Measurements from ENCODE around the gene ACACB.

The ACACB gene

DNA sequence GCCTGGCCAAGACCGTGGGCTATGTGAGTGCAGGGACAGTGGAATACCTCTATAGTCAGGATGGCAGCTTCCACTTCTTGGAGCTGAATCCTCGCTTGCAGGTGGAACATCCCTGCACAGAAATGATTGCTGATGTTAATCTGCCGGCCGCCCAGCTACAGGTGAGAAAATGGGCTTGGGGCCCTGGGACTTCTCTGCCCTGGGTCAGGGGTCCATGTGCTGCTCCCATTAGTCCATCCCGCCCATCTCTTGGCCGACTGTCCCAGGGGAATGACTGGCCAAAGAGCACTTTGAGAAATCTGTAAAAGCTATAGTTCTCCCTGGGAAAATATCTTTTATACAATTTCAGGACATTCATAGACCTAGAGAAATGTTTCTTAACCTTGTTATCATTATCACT, 63.5 kb downstream of the ACACB start:
- TF ChIP-seq POLR2A (IDR thresholded peaks at IDR 0.05; ENCODE audit: low read depth, low read length): no peak
- TF ChIP-seq TAF1 (IDR thresholded peaks at IDR 0.05; ENCODE audit: low read depth, low read length): no peak
- no peak for TF ChIP-seq PAX5 (IDR thresholded peaks at IDR 0.05; ENCODE audit: insufficient read depth, low read length, severe bottlenecking)
- no peak for TF ChIP-seq SPI1 (IDR thresholded peaks at IDR 0.05; ENCODE audit: low read depth, low read length)
- no peak for TF ChIP-seq POU2F2 (IDR thresholded peaks at IDR 0.05; ENCODE audit: low read depth, low read length)
- no peak for DNase-seq (ENCODE audit: insufficient read length, low spot score)
- FAIRE-seq: no peak

GRCh38 chr12:109182041-109182839, 65.9 kb downstream of the ACACB start:
- FAIRE-seq (no peak), DNase-seq (ENCODE audit: insufficient read length, low spot score) (no peak)
- TF ChIP-seq POLR2A (IDR thresholded peaks at IDR 0.05; ENCODE audit: low read depth, low read length): no peak
- TF ChIP-seq SPI1 (IDR thresholded peaks at IDR 0.05; ENCODE audit: low read depth, low read length): no peak
- TF ChIP-seq POU2F2 (IDR thresholded peaks at IDR 0.05; ENCODE audit: low read depth, low read length): no peak
- no peak for TF ChIP-seq PAX5 (IDR thresholded peaks at IDR 0.05; ENCODE audit: insufficient read depth, low read length, severe bottlenecking)
- TF ChIP-seq POLR2AphosphoS5 (IDR thresholded peaks at IDR 0.05; ENCODE audit: low read depth, low read length): no peak
- TF ChIP-seq TAF1 (IDR thresholded peaks at IDR 0.05; ENCODE audit: low read depth, low read length): no peak

- TF ChIP-seq POU2F2 (IDR thresholded peaks at IDR 0.05; ENCODE audit: low read depth, low read length) (no peak), SPI1 (IDR thresholded peaks at IDR 0.05; ENCODE audit: low read depth, low read length) (no peak), POLR2AphosphoS5 (IDR thresholded peaks at IDR 0.05; ENCODE audit: low read depth, low read length) (no peak), PAX5 (IDR thresholded peaks at IDR 0.05; ENCODE audit: insufficient read depth, low read length, severe bottlenecking) (no peak), TAF1 (IDR thresholded peaks at IDR 0.05; ENCODE audit: low read depth, low read length) (no peak), POLR2A (IDR thresholded peaks at IDR 0.05; ENCODE audit: low read depth, low read length) (no peak)
- FAIRE-seq (no peak), DNase-seq (ENCODE audit: insufficient read length, low spot score) (no peak)
Observed at GRCh38 chr12:109185441-109185840, 69.1 kb downstream of the ACACB start.

GRCh38 chr12:109186993-109187653, 70.7 kb downstream of the ACACB start:
- no peak for DNase-seq (ENCODE audit: insufficient read length, low spot score)
- no peak for FAIRE-seq
- TF ChIP-seq POU2F2 (IDR thresholded peaks at IDR 0.05; ENCODE audit: low read depth, low read length) (no peak), POLR2AphosphoS5 (IDR thresholded peaks at IDR 0.05; ENCODE audit: low read depth, low read length) (no peak), PAX5 (IDR thresholded peaks at IDR 0.05; ENCODE audit: insufficient read depth, low read length, severe bottlenecking) (no peak), SPI1 (IDR thresholded peaks at IDR 0.05; ENCODE audit: low read depth, low read length) (no peak), POLR2A (IDR thresholded peaks at IDR 0.05; ENCODE audit: low read depth, low read length) (no peak), TAF1 (IDR thresholded peaks at IDR 0.05; ENCODE audit: low read depth, low read length) (no peak)

DNA sequence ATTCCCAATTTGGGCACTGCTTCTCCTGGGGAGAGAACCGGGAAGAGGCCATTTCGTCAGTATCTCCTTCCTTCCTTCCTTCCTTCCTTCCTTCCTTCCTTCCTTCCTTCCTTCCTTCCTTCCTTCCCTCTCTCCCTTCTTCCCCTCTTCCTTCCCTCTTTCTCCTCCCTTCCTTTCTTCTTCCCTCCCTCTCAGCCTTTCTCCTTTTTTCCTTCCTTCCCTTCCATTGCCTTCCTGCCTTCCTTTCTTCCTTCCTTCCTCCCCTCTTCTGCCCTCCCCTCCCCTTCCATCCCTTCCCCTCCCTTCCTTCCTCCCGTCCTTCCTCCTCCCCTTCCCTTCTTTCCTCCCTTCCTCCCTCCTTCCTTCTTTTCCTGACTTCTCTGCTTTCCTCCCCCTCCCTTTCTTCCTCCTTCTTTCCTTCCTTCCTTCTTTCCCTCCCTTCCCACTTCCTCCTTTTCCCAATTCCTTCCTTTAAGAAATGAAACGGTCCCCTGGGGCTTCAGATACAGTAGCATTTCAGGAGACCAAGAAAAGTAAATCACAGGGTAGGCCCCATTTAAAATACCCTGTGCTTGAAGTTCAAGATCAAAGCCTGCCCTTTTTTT, 71.8 kb downstream of the ACACB start:
- no peak for TF ChIP-seq POU2F2 (IDR thresholded peaks at IDR 0.05; ENCODE audit: low read depth, low read length)
- TF ChIP-seq PAX5 (IDR thresholded peaks at IDR 0.05; ENCODE audit: insufficient read depth, low read length, severe bottlenecking): no peak
- TF ChIP-seq POLR2AphosphoS5 (IDR thresholded peaks at IDR 0.05; ENCODE audit: low read depth, low read length): no peak
- TF ChIP-seq SPI1 (IDR thresholded peaks at IDR 0.05; ENCODE audit: low read depth, low read length): no peak
- no peak for TF ChIP-seq TAF1 (IDR thresholded peaks at IDR 0.05; ENCODE audit: low read depth, low read length)
- no peak for TF ChIP-seq POLR2A (IDR thresholded peaks at IDR 0.05; ENCODE audit: low read depth, low read length)
- DNase-seq (ENCODE audit: insufficient read length, low spot score) (no peak), FAIRE-seq (no peak)

GRCh38 chr12:109189291-109189690, 72.9 kb downstream of the ACACB start:
- DNase-seq (ENCODE audit: insufficient read length, low spot score) (no peak), FAIRE-seq (no peak)

GRCh38 chr12:109191621-109192250, 75.3 kb downstream of the ACACB start:
- FAIRE-seq (no peak), DNase-seq (ENCODE audit: insufficient read length, low spot score) (no peak)
- TF ChIP-seq POLR2AphosphoS5 (IDR thresholded peaks at IDR 0.05; ENCODE audit: low read depth, low read length) (no peak), SPI1 (IDR thresholded peaks at IDR 0.05; ENCODE audit: low read depth, low read length) (no peak), POLR2A (IDR thresholded peaks at IDR 0.05; ENCODE audit: low read depth, low read length) (no peak), POU2F2 (IDR thresholded peaks at IDR 0.05; ENCODE audit: low read depth, low read length) (no peak), TAF1 (IDR thresholded peaks at IDR 0.05; ENCODE audit: low read depth, low read length) (no peak), PAX5 (IDR thresholded peaks at IDR 0.05; ENCODE audit: insufficient read depth, low read length, severe bottlenecking) (no peak)

More at GRCh38 chr12:109189291-109189690, 72.9 kb downstream of the ACACB start:
- TF ChIP-seq TAF1 (IDR thresholded peaks at IDR 0.05; ENCODE audit: low read depth, low read length): no peak
- no peak for TF ChIP-seq POLR2A (IDR thresholded peaks at IDR 0.05; ENCODE audit: low read depth, low read length)
- no peak for TF ChIP-seq POLR2AphosphoS5 (IDR thresholded peaks at IDR 0.05; ENCODE audit: low read depth, low read length)
- no peak for TF ChIP-seq PAX5 (IDR thresholded peaks at IDR 0.05; ENCODE audit: insufficient read depth, low read length, severe bottlenecking)
- no peak for TF ChIP-seq POU2F2 (IDR thresholded peaks at IDR 0.05; ENCODE audit: low read depth, low read length)
- no peak for TF ChIP-seq SPI1 (IDR thresholded peaks at IDR 0.05; ENCODE audit: low read depth, low read length)

- FAIRE-seq: no peak
- DNase-seq (ENCODE audit: insufficient read length, low spot score): no peak
- TF ChIP-seq SPI1 (IDR thresholded peaks at IDR 0.05; ENCODE audit: low read depth, low read length) (no peak), POLR2A (IDR thresholded peaks at IDR 0.05; ENCODE audit: low read depth, low read length) (no peak)
Observed at GRCh38 chr12:109192358-109192757, 76.0 kb downstream of the ACACB start.

DNA sequence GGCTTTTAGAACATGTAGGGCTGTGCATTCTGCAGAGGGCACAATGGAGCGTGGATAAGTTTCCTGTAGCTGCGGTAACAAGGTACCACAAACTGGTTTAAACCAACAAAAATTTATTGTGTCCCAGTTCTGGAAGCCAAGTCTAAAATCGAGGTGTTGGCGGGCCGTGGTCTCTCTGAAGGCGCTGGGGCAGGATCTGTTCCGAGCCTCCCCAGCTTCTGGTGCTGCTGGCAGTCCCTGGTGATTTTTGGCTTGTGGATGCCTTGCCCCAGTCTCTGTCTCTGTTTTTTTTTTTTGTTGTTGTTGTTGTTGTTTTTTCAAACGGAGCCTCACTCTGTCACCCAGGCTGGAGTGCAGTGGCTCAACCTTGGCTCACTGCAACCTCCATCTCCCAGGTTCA, 77.5 kb downstream of the ACACB start:
- DNase-seq (ENCODE audit: insufficient read length, low spot score) (no peak), FAIRE-seq (no peak)
- no peak for TF ChIP-seq PAX5 (IDR thresholded peaks at IDR 0.05; ENCODE audit: insufficient read depth, low read length, severe bottlenecking)
- TF ChIP-seq TAF1 (IDR thresholded peaks at IDR 0.05; ENCODE audit: low read depth, low read length): no peak
- no peak for TF ChIP-seq POLR2AphosphoS5 (IDR thresholded peaks at IDR 0.05; ENCODE audit: low read depth, low read length)
- TF ChIP-seq POLR2A (IDR thresholded peaks at IDR 0.05; ENCODE audit: low read depth, low read length): no peak
- TF ChIP-seq POU2F2 (IDR thresholded peaks at IDR 0.05; ENCODE audit: low read depth, low read length): no peak
- no peak for TF ChIP-seq SPI1 (IDR thresholded peaks at IDR 0.05; ENCODE audit: low read depth, low read length)
